22Rv1 (cell line): ENCODE results near the gene KRIT1.

ENCODE experiments used
- CTCF ChIP-seq: fragments of 450-650 bp; IDR thresholded peaks from 2 replicates; pipeline ENCODE4 v1.5.1; 2017; ENCODE audit warnings: mild to moderate bottlenecking
- ZFX ChIP-seq: fragments of 450-650 bp; IDR thresholded peaks from 2 replicates; pipeline ENCODE4 v1.6.1; 2017; ENCODE audit warnings: antibody characterized with exemption, borderline replicate concordance

GRCh38 chr7:92226981-92227380 lies 18.7 kb downstream of the KRIT1 start:
- no peak for TF ChIP-seq CTCF
- TF ChIP-seq ZFX: no peak
